Osteocyte (in vitro differentiated cells): ENCODE data around the gene GTF2A1. TPM values are rescaled to one million over a fixed set of nuclear protein-coding genes. Genes with fewer than 3 reads are reported as not detected.

Experiments used
- DNase-seq: peaks from one replicate; pipeline ENCODE4 v3.0.0; 2021; ENCODE audit warnings: mixed read lengths; ENCODE audit not compliant: unreplicated experiment; ENCODE audit errors: extremely low spot score
- H3K27ac Mint-ChIP-seq: one replicate; pipeline ENCODE4 v1.8.0; 2021; ENCODE audit warnings: mild to moderate bottlenecking, mixed read lengths; ENCODE audit not compliant: unreplicated experiment
- H3K27me3 Mint-ChIP-seq: one replicate; pipeline ENCODE4 v1.8.0; 2021; ENCODE audit warnings: mixed read lengths; ENCODE audit not compliant: unreplicated experiment
- H3K36me3 Mint-ChIP-seq: one replicate; pipeline ENCODE4 v1.8.0; 2021; ENCODE audit warnings: mixed read lengths; ENCODE audit not compliant: unreplicated experiment
- H3K4me1 Mint-ChIP-seq: one replicate; pipeline ENCODE4 v1.8.0; 2021; ENCODE audit warnings: mixed read lengths; ENCODE audit not compliant: unreplicated experiment
- H3K4me3 Mint-ChIP-seq: one replicate; pipeline ENCODE4 v1.8.0; 2021; ENCODE audit warnings: mild to moderate bottlenecking, moderate library complexity, mixed read lengths; ENCODE audit not compliant: unreplicated experiment
- H3K9me3 Mint-ChIP-seq: one replicate; pipeline ENCODE4 v1.8.0; 2021; ENCODE audit warnings: mixed read lengths; ENCODE audit not compliant: unreplicated experiment
- total RNA-seq: library from RNA; stranded (reverse); gene quantifications from 2 replicates; pipeline ENCODE4 v1.2.1, GENCODE V29; 2021
- TF ChIP-seq, protein P1 (sequence below): fragments of 200-600 bp; sonication (generic); IDR thresholded peaks from 2 replicates; pipeline ENCODE4 v1.5.0; 2021; ENCODE audit warnings: antibody characterized with exemption, mild to moderate bottlenecking, moderate library complexity

Gene GTF2A1
- total RNA-seq, 1 donor from 2014 or later = 40.8 TPM

DNA sequence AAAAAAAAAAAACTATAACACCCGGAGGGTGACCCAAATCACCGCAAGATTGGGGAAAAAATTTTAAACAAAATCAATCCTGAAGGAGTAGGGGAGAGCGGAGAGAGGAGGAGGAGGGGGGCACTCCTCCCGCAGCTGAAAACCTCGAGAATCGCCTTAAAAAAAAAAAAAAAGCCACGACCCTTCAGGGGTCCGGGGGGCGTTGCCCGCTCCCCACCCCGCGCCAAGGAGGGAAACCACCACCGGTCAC lies 254 bp downstream of the GTF2A1 start:
- H3K9me3 Mint-ChIP-seq = no peaks in the 10 kb centered on the region

DNA sequence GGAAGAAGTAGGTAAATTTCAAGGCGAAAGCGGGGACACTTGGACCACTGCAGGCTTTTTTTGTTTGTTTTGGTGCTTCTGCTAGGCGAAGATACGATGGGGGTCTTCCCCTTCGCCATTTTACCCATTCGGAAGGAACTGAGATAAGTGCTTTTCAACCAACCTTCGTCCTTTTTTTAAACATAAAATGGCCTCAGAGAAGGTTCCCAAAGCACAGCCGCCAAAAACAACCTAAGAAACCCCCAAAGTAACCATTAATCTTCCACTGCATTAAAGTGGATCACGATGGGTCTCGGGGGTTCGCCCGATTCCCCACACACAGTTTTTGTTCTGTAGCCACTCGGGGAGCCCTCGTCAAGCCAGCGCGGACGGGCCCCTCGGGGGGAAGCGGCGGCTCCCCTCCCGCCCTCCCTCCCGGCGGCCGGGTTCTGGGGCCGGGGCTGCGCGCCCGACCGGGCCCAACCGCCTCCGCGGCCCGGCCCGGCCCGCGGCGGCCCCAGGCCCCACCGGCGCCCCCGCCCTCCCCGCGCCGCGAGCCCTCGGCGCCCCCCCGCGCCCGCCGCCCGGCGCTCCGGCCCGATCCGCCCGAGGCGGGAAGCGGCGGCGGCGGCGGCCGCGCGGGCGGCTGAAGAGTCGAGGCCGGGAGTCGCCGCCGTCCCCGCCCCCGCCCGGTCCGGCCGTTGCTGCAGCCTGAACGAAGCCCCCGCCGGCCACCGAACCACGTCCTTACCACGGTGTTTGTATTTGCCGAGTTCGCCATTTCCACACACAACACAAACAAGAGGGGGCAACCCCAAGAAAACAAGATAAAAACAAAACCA lies 790 bp downstream of the GTF2A1 start:
- Mint-ChIP-seq H3K4me3 (peak overlapping the region; percentile 96), H3K36me3 (peaks cover 16% of the 10 kb centered on the region), H3K4me1 (peaks cover 31% of the 10 kb centered on the region), H3K27ac (peak overlapping the region; percentile 100), H3K9me3 (no peaks in the 10 kb centered on the region), H3K27me3 (no peaks in the 10 kb centered on the region)
- TF ChIP-seq, protein P1, sequence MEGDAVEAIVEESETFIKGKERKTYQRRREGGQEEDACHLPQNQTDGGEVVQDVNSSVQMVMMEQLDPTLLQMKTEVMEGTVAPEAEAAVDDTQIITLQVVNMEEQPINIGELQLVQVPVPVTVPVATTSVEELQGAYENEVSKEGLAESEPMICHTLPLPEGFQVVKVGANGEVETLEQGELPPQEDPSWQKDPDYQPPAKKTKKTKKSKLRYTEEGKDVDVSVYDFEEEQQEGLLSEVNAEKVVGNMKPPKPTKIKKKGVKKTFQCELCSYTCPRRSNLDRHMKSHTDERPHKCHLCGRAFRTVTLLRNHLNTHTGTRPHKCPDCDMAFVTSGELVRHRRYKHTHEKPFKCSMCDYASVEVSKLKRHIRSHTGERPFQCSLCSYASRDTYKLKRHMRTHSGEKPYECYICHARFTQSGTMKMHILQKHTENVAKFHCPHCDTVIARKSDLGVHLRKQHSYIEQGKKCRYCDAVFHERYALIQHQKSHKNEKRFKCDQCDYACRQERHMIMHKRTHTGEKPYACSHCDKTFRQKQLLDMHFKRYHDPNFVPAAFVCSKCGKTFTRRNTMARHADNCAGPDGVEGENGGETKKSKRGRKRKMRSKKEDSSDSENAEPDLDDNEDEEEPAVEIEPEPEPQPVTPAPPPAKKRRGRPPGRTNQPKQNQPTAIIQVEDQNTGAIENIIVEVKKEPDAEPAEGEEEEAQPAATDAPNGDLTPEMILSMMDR = no peak
- no peak for DNase-seq

More for the DNA sequence above, 254 bp downstream of the GTF2A1 start:
- peak overlapping the region; percentile 99 for H3K27ac Mint-ChIP-seq
- no peaks in the 10 kb centered on the region for H3K27me3 Mint-ChIP-seq
- peak overlapping the region; percentile 92 for H3K4me3 Mint-ChIP-seq
- TF ChIP-seq, protein P1 = no peak
- peaks cover 29% of the 10 kb centered on the region for H3K4me1 Mint-ChIP-seq
- peaks cover 11% of the 10 kb centered on the region for H3K36me3 Mint-ChIP-seq
- no peak for DNase-seq

DNA sequence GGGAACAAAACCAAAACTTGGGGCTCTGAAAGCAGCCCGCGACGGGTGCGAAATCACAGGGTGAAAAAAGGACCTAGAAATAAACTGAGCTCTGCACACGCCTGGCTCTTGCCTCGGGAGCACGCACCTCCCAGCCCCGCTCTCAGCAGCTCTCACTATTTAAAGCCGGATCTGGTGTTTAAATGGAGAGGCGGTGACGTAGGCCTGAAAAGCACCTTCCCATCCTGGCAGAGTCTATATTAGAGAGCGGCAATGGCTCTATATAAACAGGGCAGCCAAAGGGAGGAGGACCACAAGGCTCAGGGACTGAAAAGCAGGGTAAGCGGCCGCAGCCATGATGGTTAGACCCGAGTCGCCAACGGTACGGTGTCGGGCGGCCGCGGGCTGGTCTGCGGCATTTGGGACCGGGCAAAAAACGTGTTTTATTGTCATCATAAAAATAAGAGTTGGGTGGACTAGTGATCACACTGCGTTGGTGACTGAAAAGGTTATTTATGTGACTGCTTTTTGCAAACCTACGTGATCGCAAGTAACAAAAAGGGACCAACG lies 1.5 kb downstream of the GTF2A1 start:
- peak; percentile 96 for DNase-seq
- Mint-ChIP-seq H3K9me3 (no peaks in the 10 kb centered on the region), H3K4me1 (peaks cover 31% of the 10 kb centered on the region), H3K27me3 (no peaks in the 10 kb centered on the region), H3K36me3 (peaks cover 19% of the 10 kb centered on the region), H3K27ac (peak overlapping the region; percentile 100), H3K4me3 (peak overlapping the region; percentile 96)
- TF ChIP-seq, protein P1 = no peak

DNA sequence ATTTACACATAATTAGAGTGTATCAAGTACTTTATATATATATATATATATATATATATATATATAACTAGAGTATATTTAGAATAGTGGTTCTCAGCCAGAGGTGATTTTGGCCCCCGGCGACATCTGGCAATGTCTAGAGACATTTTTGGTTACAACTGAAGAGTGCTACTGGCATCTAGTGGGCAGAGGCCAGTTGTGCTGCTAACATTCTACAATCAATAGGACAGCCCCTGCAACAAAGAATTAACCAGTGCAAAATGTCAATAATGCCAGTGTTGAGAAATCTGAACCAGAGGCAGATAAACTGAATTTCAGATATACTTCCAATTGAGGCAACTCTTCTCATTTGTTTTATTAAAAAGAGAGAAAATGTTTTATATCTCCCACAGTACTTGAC lies 8.9 kb downstream of the GTF2A1 start:
- H3K27ac Mint-ChIP-seq = peak overlapping the region; percentile 6
- no peak overlapping the region for H3K4me3 Mint-ChIP-seq
- TF ChIP-seq, protein P1 = peak; percentile 54
- H3K27me3 Mint-ChIP-seq = no peaks in the 10 kb centered on the region
- peaks cover 55% of the 10 kb centered on the region for H3K36me3 Mint-ChIP-seq
- no peak for DNase-seq
- H3K9me3 Mint-ChIP-seq = no peaks in the 10 kb centered on the region
- H3K4me1 Mint-ChIP-seq = peaks cover 13% of the 10 kb centered on the region

DNA sequence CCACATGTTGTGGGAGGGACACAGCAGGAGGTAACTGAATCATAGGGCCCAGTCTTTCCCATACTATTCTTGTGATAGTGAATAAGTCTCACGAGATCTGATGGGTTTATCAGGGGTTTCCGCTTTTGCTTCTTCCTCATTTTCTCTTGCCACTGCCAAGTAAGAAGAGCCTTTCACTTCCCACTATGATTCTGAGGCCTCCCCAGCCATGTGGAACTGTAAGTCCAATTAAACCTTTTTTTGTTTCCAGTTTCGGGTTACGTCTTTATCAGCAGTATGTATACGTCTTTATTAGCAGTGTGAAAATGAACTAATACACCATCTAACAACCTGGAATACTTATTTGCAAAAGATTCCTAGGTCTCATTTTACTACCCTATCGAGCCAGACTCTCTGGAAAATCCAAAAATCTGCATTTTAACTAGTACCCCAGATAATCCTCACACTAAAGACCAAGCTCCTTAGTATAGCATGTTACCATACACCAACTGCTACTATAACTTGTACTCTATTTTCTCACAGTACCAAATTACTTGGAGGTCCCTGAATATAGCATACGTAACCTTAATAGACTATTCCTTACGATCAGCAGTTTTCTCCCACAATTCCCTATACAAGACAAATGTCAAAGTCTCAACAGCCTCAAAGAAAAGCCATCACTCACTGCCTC lies 11.5 kb downstream of the GTF2A1 start:
- H3K27me3 Mint-ChIP-seq = no peaks in the 10 kb centered on the region
- H3K4me1 Mint-ChIP-seq = peaks cover 6% of the 10 kb centered on the region
- TF ChIP-seq, protein P1 = no peak
- no peak overlapping the region for H3K27ac Mint-ChIP-seq
- no peaks in the 10 kb centered on the region for H3K9me3 Mint-ChIP-seq
- H3K36me3 Mint-ChIP-seq = peaks cover 53% of the 10 kb centered on the region
- DNase-seq = no peak
- H3K4me3 Mint-ChIP-seq = no peak overlapping the region
